GM12874 (cell line): ENCODE results near the gene TDRD9.

Experiments used
- CTCF ChIP-seq: IDR thresholded peaks from 2 replicates; pipeline ENCODE4 v1.5.1; 2011; ENCODE audit warnings: low read depth, mild to moderate bottlenecking, control low read depth, low read length, moderate library complexity; ENCODE audit not compliant: insufficient read depth

Gene TDRD9

GRCh38 chr14:104086661-104087461 is 158.6 kb downstream of the TDRD9 start:
- no peak for TF ChIP-seq CTCF

DNA sequence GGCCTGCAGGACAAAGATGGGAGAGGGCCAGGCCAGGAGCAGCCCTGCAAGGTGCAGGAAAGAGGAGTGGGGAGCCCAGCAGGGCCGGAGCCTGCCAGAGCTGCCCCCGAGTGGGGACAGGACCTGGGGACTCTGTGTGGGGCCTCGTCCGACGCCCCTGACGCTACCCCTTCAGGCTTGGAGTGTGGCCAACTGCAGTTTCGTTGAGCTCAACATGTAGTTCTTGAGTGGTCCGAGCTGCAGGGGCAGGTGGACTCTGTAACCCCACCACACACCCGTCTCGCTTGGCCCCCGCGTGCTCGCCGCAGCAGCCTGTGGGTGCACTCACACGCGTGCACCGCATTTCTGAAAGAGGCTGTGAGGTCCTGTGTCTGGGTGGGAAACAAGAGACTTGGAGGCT is 159.2 kb downstream of the TDRD9 start:
- no peak for TF ChIP-seq CTCF

GRCh38 chr14:104087981-104088850 is 160.0 kb downstream of the TDRD9 start:
- no peak for TF ChIP-seq CTCF

GRCh38 chr14:104090071-104090748 is 162.0 kb downstream of the TDRD9 start:
- no peak for TF ChIP-seq CTCF

- no peak for TF ChIP-seq CTCF
These were observed 163.0 kb downstream of the TDRD9 start for GRCh38 chr14:104091061-104091926.

GRCh38 chr14:104091927-104092771 is 163.9 kb downstream of the TDRD9 start:
- no peak for TF ChIP-seq CTCF
